PC-9 (cell line): ENCODE measurements around the gene AHCYL2. TPM values are rescaled to one million over a fixed set of nuclear protein-coding genes. Genes with fewer than 3 reads are reported as not detected.
"Not testable (repeated sequence)": the region's sequence is repeated elsewhere in the genome, so short reads cannot be mapped to it uniquely, and the experiment has no call there.

Experiments
- BruUV-seq: library from RNA; stranded (reverse); fragments of 400-500 nt; replicated peaks from 2 replicates; lab custom pipeline; 2021; lab: Mats Ljungman, UMichigan
- CTCF ChIA-PET: fragments of 300-600 bp; sonication (Branson Sonifier 250); formaldehyde crosslinking; loops from one replicate; lab custom pipeline; 2022; ENCODE audit warnings: antibody characterized with exemption; lab: Charles Lee
- POLR2A ChIA-PET: fragments of 300-600 bp; sonication (Branson Sonifier 250); formaldehyde crosslinking; loops from one replicate; lab custom pipeline; 2022; ENCODE audit warnings: antibody characterized with exemption; ENCODE audit not compliant: unreplicated experiment; lab: Charles Lee
- DNase-seq, 2 experiments: peaks; one replicate each; pipeline versions ENCODE4 v3.0.0 to v3.0.0-alpha.2; 2015 to 2022; ENCODE audit warnings: mixed read lengths in 1 of 2
- H2AFZ ChIP-seq: fragments of 200-600 bp; sonication (generic); 2 replicates; pipeline ENCODE4 v1.8.1; 2017; ENCODE audit warnings: antibody characterized with exemption
- H3F3A ChIP-seq: fragments of 200-600 bp; sonication (generic); 2 replicates; pipeline ENCODE4 v1.8.1; 2017; ENCODE audit warnings: antibody characterized with exemption, mild to moderate bottlenecking, low read depth; ENCODE audit not compliant: insufficient read depth
- H3K27ac ChIP-seq: fragments of 200-600 bp; sonication (generic); 2 replicates; pipeline ENCODE4 v1.6.1; 2016; ENCODE audit warnings: mixed run types
- H3K27me3 ChIP-seq: fragments of 200-600 bp; sonication (generic); 2 replicates; pipeline ENCODE4 v1.6.1; 2016; ENCODE audit warnings: low read depth, mixed run types; ENCODE audit not compliant: insufficient read depth
- H3K36me3 ChIP-seq: fragments of 200-600 bp; sonication (generic); 2 replicates; pipeline ENCODE4 v1.6.1; 2016; ENCODE audit warnings: low read depth, mixed run types
- H3K4me1 ChIP-seq: fragments of 200-600 bp; sonication (generic); replicated peaks from 2 replicates; pipeline ENCODE4 v1.6.1; 2016; ENCODE audit warnings: mixed run types; ENCODE audit not compliant: insufficient read depth
- H3K4me2 ChIP-seq: fragments of 200-600 bp; sonication (generic); 2 replicates; pipeline ENCODE4 v1.6.1; 2017; ENCODE audit warnings: mixed run types
- H3K4me3 ChIP-seq: fragments of 200-600 bp; sonication (generic); 2 replicates; pipeline ENCODE4 v1.6.1; 2016; ENCODE audit warnings: mixed run types
- H3K79me2 ChIP-seq: fragments of 200-600 bp; sonication (generic); 2 replicates; pipeline ENCODE4 v1.6.1; 2017; ENCODE audit warnings: low read depth, mixed run types
- H3K9me2 ChIP-seq: fragments of 200-600 bp; sonication (generic); 2 replicates; pipeline ENCODE4 v1.8.1; 2017; ENCODE audit warnings: mild to moderate bottlenecking; ENCODE audit not compliant: insufficient read depth
- H3K9me3 ChIP-seq: fragments of 200-600 bp; sonication (generic); 2 replicates; pipeline ENCODE4 v1.8.1; 2016; ENCODE audit warnings: low read depth; ENCODE audit not compliant: insufficient read depth
- H4K20me1 ChIP-seq: fragments of 200-600 bp; sonication (generic); 2 replicates; pipeline ENCODE4 v1.8.1; 2017; ENCODE audit not compliant: insufficient read depth
- EZH2 ChIP-seq: fragments of 200-600 bp; sonication (generic); IDR thresholded peaks from 2 replicates; pipeline ENCODE4 v1.8.0; 2017; ENCODE audit warnings: antibody characterized with exemption, low read depth
- intact Hi-C: fragments of 100-400 bp; cut with micrococcal nuclease; formaldehyde crosslinking; loops from one replicate; pipeline ENCODE4 v1.10.0; 2022; ENCODE audit not compliant: unreplicated experiment
- total RNA-seq: library from RNA; stranded (reverse); gene quantifications from 2 replicates; pipeline ENCODE4 v1.2.3, GENCODE V29; 2021
- TF ChIP-seq, protein P1 (sequence below): fragments of 200-600 bp; sonication (generic); conservative IDR thresholded peaks from 2 replicates; pipeline ENCODE4 v1.6.1; 2017; ENCODE audit warnings: mixed run types, antibody characterized with exemption, mild to moderate bottlenecking, moderate library complexity

The AHCYL2 gene
- total RNA-seq, 1 experiment from 2014 or later: 15.7 TPM

DNA sequence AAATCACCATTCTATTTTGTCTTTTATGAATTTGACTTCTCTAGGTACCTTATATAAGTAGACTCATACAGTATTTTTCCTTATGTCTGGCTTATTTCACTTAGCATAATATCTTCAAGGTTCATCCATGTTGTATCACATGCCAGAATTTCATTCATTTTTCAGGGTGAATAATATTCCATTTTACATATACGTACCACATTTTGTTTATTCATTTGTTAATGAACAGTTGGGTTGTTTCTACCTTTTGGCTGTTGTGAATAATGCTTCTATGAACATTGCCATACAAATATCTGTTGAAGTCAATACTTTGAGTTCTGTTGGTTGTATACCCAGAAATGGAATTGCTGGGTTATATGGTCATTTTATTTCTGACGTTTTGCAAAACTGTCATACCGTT, 20.7 kb downstream of the AHCYL2 start:
- Histone ChIP-seq H3K4me2 (no peak overlapping the region), H2AFZ (no peak overlapping the region), H4K20me1 (no peaks in the 10 kb centered on the region), H3K27me3 (no peaks in the 10 kb centered on the region), H3K9me2 (no peaks in the 10 kb centered on the region), H3F3A (no peaks in the 10 kb centered on the region), H3K4me3 (no peak overlapping the region), H3K27ac (no peak overlapping the region), H3K36me3 (no peaks in the 10 kb centered on the region), H3K79me2 (no peaks in the 10 kb centered on the region), H3K4me1 (no peaks in the 10 kb centered on the region), H3K9me3 (no peaks in the 10 kb centered on the region)
- no TSS peak for BruUV-seq
- CTCF ChIA-PET: no interaction called here
- TF ChIP-seq, protein P1, sequence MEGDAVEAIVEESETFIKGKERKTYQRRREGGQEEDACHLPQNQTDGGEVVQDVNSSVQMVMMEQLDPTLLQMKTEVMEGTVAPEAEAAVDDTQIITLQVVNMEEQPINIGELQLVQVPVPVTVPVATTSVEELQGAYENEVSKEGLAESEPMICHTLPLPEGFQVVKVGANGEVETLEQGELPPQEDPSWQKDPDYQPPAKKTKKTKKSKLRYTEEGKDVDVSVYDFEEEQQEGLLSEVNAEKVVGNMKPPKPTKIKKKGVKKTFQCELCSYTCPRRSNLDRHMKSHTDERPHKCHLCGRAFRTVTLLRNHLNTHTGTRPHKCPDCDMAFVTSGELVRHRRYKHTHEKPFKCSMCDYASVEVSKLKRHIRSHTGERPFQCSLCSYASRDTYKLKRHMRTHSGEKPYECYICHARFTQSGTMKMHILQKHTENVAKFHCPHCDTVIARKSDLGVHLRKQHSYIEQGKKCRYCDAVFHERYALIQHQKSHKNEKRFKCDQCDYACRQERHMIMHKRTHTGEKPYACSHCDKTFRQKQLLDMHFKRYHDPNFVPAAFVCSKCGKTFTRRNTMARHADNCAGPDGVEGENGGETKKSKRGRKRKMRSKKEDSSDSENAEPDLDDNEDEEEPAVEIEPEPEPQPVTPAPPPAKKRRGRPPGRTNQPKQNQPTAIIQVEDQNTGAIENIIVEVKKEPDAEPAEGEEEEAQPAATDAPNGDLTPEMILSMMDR: no peak
- no peak for TF ChIP-seq EZH2
- POLR2A ChIA-PET: no interaction called here
- no peak for DNase-seq
- intact Hi-C loops: no loop called here

GRCh38 chr7:129247087-129247486, 22.3 kb downstream of the AHCYL2 start:
- H3K27ac ChIP-seq: no peak overlapping the region
- intact Hi-C loops: no loop called here
- H3K4me3 ChIP-seq: no peak overlapping the region
- no peaks in the 10 kb centered on the region for H3F3A ChIP-seq
- ChIA-PET CTCF (no interaction called here), POLR2A (interaction anchor here (0.6 kb wide), 1 partner anchor 1111 kb away, joined by 5 read pairs; no protein-coding TSS in a partner anchor)
- TF ChIP-seq, protein P1: no peak
- no peak overlapping the region for H2AFZ ChIP-seq
- no peaks in the 10 kb centered on the region for H4K20me1 ChIP-seq
- no peaks in the 10 kb centered on the region for H3K79me2 ChIP-seq
- no peaks in the 10 kb centered on the region for H3K9me2 ChIP-seq
- DNase-seq: no peak
- H3K9me3 ChIP-seq: no peaks in the 10 kb centered on the region
- no peaks in the 10 kb centered on the region for H3K27me3 ChIP-seq
- no peak overlapping the region for H3K4me2 ChIP-seq
- BruUV-seq: no TSS peak
- H3K4me1 ChIP-seq: no peaks in the 10 kb centered on the region
- no peaks in the 10 kb centered on the region for H3K36me3 ChIP-seq

- Histone ChIP-seq H3K27me3 (no peaks in the 10 kb centered on the region), H3K4me2 (no peak overlapping the region), H3F3A (no peaks in the 10 kb centered on the region), H3K79me2 (no peaks in the 10 kb centered on the region), H3K36me3 (no peaks in the 10 kb centered on the region), H4K20me1 (no peaks in the 10 kb centered on the region), H3K27ac (no peak overlapping the region), H2AFZ (no peak overlapping the region), H3K9me2 (no peaks in the 10 kb centered on the region), H3K4me1 (no peaks in the 10 kb centered on the region), H3K9me3 (no peaks in the 10 kb centered on the region), H3K4me3 (no peak overlapping the region)
- BruUV-seq: no TSS peak
- ChIA-PET CTCF (no interaction called here), POLR2A (no interaction called here)
- intact Hi-C loops: no loop called here
- TF ChIP-seq EZH2: no peak
- TF ChIP-seq, protein P1: no peak
- DNase-seq: no peak
Measured at GRCh38 chr7:129252128-129252527, 27.3 kb downstream of the AHCYL2 start.

DNA sequence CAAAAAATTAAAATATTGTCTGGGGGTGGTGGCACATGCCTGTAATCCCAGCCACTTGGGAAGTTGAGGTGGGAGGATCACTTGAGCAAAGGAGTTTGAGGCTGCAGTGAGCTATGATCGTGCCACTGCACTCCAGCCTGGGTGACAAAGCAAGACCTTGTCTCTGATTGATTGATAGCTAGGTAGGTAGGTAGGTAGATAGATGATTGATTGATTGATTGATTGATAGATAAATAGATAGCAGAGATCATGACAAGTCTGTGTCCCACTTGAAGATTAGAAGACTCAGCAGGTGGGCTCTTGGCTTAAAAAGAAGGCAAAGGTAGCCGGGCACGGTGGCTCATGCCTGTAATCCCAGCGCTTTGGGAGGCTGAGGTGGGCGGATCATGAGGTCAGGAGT, 27.8 kb downstream of the AHCYL2 start:
- H2AFZ ChIP-seq, intact Hi-C loops, BruUV-seq, H3K4me1 ChIP-seq, H3K9me2 ChIP-seq, H3K36me3 ChIP-seq, H3K4me2 ChIP-seq, CTCF ChIA-PET, H3F3A ChIP-seq, H3K27me3 ChIP-seq, H3K79me2 ChIP-seq, H4K20me1 ChIP-seq, H3K27ac ChIP-seq, H3K4me3 ChIP-seq, POLR2A ChIA-PET, H3K9me3 ChIP-seq, DNase-seq: not testable (repeated sequence)
